ENCODE data around the gene BFAR. TPM values are rescaled to one million over a fixed set of nuclear protein-coding genes. Genes with fewer than 3 reads are reported as not detected.

Gene BFAR
- polyA plus RNA-seq, 1 donor from 2014 or later: 63.5 TPM

GRCh38 chr16:14681115-14681514, 48.4 kb downstream of the BFAR start:
- H3K9ac ChIP-seq (ENCODE audit: low read length): no peak overlapping the region
- no peak for TF ChIP-seq EP300 (conservative IDR thresholded peaks at IDR 0.05; ENCODE audit: poor library complexity, severe bottlenecking)
- no peak for TF ChIP-seq POLR2AphosphoS5 (IDR thresholded peaks at IDR 0.05)
- no peak for TF ChIP-seq TAF1 (IDR thresholded peaks at IDR 0.05; ENCODE audit: low read depth)
- TF ChIP-seq EZH2 (IDR thresholded peaks at IDR 0.05; ENCODE audit: borderline replicate concordance, insufficient read depth, low read length, poor library complexity, severe bottlenecking): no peak
- TF ChIP-seq CTCF (IDR thresholded peaks at IDR 0.05; ENCODE audit: poor library complexity, severe bottlenecking): no peak
- TF ChIP-seq, protein P1, sequence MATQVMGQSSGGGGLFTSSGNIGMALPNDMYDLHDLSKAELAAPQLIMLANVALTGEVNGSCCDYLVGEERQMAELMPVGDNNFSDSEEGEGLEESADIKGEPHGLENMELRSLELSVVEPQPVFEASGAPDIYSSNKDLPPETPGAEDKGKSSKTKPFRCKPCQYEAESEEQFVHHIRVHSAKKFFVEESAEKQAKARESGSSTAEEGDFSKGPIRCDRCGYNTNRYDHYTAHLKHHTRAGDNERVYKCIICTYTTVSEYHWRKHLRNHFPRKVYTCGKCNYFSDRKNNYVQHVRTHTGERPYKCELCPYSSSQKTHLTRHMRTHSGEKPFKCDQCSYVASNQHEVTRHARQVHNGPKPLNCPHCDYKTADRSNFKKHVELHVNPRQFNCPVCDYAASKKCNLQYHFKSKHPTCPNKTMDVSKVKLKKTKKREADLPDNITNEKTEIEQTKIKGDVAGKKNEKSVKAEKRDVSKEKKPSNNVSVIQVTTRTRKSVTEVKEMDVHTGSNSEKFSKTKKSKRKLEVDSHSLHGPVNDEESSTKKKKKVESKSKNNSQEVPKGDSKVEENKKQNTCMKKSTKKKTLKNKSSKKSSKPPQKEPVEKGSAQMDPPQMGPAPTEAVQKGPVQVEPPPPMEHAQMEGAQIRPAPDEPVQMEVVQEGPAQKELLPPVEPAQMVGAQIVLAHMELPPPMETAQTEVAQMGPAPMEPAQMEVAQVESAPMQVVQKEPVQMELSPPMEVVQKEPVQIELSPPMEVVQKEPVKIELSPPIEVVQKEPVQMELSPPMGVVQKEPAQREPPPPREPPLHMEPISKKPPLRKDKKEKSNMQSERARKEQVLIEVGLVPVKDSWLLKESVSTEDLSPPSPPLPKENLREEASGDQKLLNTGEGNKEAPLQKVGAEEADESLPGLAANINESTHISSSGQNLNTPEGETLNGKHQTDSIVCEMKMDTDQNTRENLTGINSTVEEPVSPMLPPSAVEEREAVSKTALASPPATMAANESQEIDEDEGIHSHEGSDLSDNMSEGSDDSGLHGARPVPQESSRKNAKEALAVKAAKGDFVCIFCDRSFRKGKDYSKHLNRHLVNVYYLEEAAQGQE (IDR thresholded peaks at IDR 0.05; ENCODE audit: borderline replicate concordance): no peak
- TF ChIP-seq RAD21 (conservative IDR thresholded peaks at IDR 0.05): no peak
- TF ChIP-seq MXI1 (conservative IDR thresholded peaks at IDR 0.05; ENCODE audit: poor library complexity, severe bottlenecking): no peak
- no peak for TF ChIP-seq SMC3 (conservative IDR thresholded peaks at IDR 0.05; ENCODE audit: poor library complexity)
- H3F3A ChIP-seq (ENCODE audit: insufficient read depth, low read length, poor library complexity, severe bottlenecking): no peaks in the 10 kb centered on the region

DNA sequence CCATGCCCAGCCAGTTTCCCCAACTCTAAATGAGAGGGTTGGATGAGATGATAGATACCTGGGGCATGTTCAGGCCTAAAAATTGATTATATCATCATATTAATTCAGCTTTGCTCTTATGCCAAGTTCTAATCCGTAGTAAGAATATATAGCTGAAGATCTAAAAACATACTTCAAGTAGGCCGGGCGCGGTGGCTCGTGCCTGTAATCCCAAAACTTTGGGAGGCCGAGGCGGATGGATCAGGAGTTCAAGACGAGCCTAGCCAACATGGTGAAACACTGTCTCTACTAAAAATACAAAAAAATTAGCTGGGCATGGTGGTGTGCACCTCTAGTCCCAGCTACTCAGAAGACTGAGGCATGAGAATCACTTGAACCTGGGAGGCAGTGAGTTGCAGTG, 49.4 kb downstream of the BFAR start:
- H3F3A ChIP-seq (ENCODE audit: insufficient read depth, low read length, poor library complexity, severe bottlenecking): no peaks in the 10 kb centered on the region
- H3K27ac ChIP-seq (ENCODE audit: low read length): no peak overlapping the region
- no peak for TF ChIP-seq RAD21 (conservative IDR thresholded peaks at IDR 0.05)
- no peak for TF ChIP-seq TAF1 (IDR thresholded peaks at IDR 0.05; ENCODE audit: low read depth)
- TF ChIP-seq CTCF (IDR thresholded peaks at IDR 0.05; ENCODE audit: poor library complexity, severe bottlenecking): no peak
- TF ChIP-seq EZH2 (IDR thresholded peaks at IDR 0.05; ENCODE audit: borderline replicate concordance, insufficient read depth, low read length, poor library complexity, severe bottlenecking): no peak
- TF ChIP-seq SMC3 (conservative IDR thresholded peaks at IDR 0.05; ENCODE audit: poor library complexity): no peak
- no peak for TF ChIP-seq EP300 (conservative IDR thresholded peaks at IDR 0.05; ENCODE audit: poor library complexity, severe bottlenecking)
- no peak for TF ChIP-seq POLR2AphosphoS5 (IDR thresholded peaks at IDR 0.05)
- TF ChIP-seq, protein P1 (IDR thresholded peaks at IDR 0.05; ENCODE audit: borderline replicate concordance): no peak
- no peak for TF ChIP-seq MXI1 (conservative IDR thresholded peaks at IDR 0.05; ENCODE audit: poor library complexity, severe bottlenecking)
- no peak overlapping the region for H3K9ac ChIP-seq (ENCODE audit: low read length)
- no peak overlapping the region for H2AFZ ChIP-seq (ENCODE audit: low read depth, low read length)
- no peaks in the 10 kb centered on the region for H3K9me3 ChIP-seq (ENCODE audit: low read length)
- no peaks in the 10 kb centered on the region for H4K20me1 ChIP-seq (ENCODE audit: insufficient read depth)
- H3K27me3 ChIP-seq (ENCODE audit: insufficient read depth, low read depth, low read length): no peaks in the 10 kb centered on the region
- no peaks in the 10 kb centered on the region for H3K9me2 ChIP-seq (ENCODE audit: insufficient read depth, low read length)
- H3K36me3 ChIP-seq (ENCODE audit: insufficient read depth, low read length): no peaks in the 10 kb centered on the region
- no peaks in the 10 kb centered on the region for H3K79me2 ChIP-seq (replicated peaks; ENCODE audit: insufficient read depth, low read length)
- no peak overlapping the region for H3K4me3 ChIP-seq (ENCODE audit: low read length)
- no peak overlapping the region for H3K4me2 ChIP-seq (ENCODE audit: low read length)

More at GRCh38 chr16:14681115-14681514, 48.4 kb downstream of the BFAR start:
- H3K4me3 ChIP-seq (ENCODE audit: low read length): no peak overlapping the region
- no peaks in the 10 kb centered on the region for H4K20me1 ChIP-seq (ENCODE audit: insufficient read depth)
- no peak overlapping the region for H2AFZ ChIP-seq (ENCODE audit: low read depth, low read length)
- H3K9me2 ChIP-seq (ENCODE audit: insufficient read depth, low read length): no peaks in the 10 kb centered on the region
- no peaks in the 10 kb centered on the region for H3K9me3 ChIP-seq (ENCODE audit: low read length)
- no peaks in the 10 kb centered on the region for H3K79me2 ChIP-seq (replicated peaks; ENCODE audit: insufficient read depth, low read length)
- no peak overlapping the region for H3K27ac ChIP-seq (ENCODE audit: low read length)
- H3K36me3 ChIP-seq (ENCODE audit: insufficient read depth, low read length): no peaks in the 10 kb centered on the region
- no peak overlapping the region for H3K4me2 ChIP-seq (ENCODE audit: low read length)
- H3K27me3 ChIP-seq (ENCODE audit: insufficient read depth, low read depth, low read length): no peaks in the 10 kb centered on the region

Measured in neural cell (in vitro differentiated cells).